GM19328 (cell line): Measurements from ENCODE around the gene RNF214.

Experiments
- ATAC-seq: cut with Tn5 transposase; IDR thresholded peaks from one replicate; pipeline ENCODE4 v1.9.1; 2021; ENCODE audit warnings: mild to moderate bottlenecking, moderate library complexity; ENCODE audit not compliant: unreplicated experiment

RNF214 gene

GRCh38 chr11:117279711-117280376 is 47.4 kb downstream of the RNF214 start:
- ATAC-seq = no peak

- ATAC-seq = no peak
These were observed 48.7 kb downstream of the RNF214 start for GRCh38 chr11:117281159-117281558.

GRCh38 chr11:117281869-117282268 is 49.4 kb downstream of the RNF214 start:
- no peak for ATAC-seq

GRCh38 chr11:117282956-117283355 is 50.5 kb downstream of the RNF214 start:
- no peak for ATAC-seq

- no peak for ATAC-seq
These were observed 51.6 kb downstream of the RNF214 start for GRCh38 chr11:117284053-117284452.

GRCh38 chr11:117286588-117286987 is 54.1 kb downstream of the RNF214 start:
- no peak for ATAC-seq

GRCh38 chr11:117287668-117288067 is 55.2 kb downstream of the RNF214 start:
- ATAC-seq = no peak

GRCh38 chr11:117289795-117290194 is 57.3 kb downstream of the RNF214 start:
- no peak for ATAC-seq

- no peak for ATAC-seq
These were observed 58.4 kb downstream of the RNF214 start, which contains the start of gene BACE1-AS for GRCh38 chr11:117290809-117291396. Gene BACE1-AS (plus strand): TSS chr11:117291346.

- no peak for ATAC-seq
These were observed 60.1 kb downstream of the RNF214 start for GRCh38 chr11:117292616-117293015.

- ATAC-seq = no peak
These were observed 63.1 kb downstream of the RNF214 start for GRCh38 chr11:117295438-117296137.

- ATAC-seq = no peak
These were observed 64.4 kb downstream of the RNF214 start for GRCh38 chr11:117296881-117297280.

- no peak for ATAC-seq
These were observed 65.7 kb downstream of the RNF214 start for GRCh38 chr11:117298195-117298594.

GRCh38 chr11:117299351-117300282 is 67.1 kb downstream of the RNF214 start:
- ATAC-seq = no peak

GRCh38 chr11:117300283-117300663 is 67.8 kb downstream of the RNF214 start:
- no peak for ATAC-seq

GRCh38 chr11:117300773-117301172 is 68.3 kb downstream of the RNF214 start:
- no peak for ATAC-seq

- ATAC-seq = no peak
These were observed 69.8 kb downstream of the RNF214 start for GRCh38 chr11:117302228-117302627.

- no peak for ATAC-seq
These were observed 70.6 kb downstream of the RNF214 start for GRCh38 chr11:117303101-117303500.

- ATAC-seq = no peak
These were observed 71.3 kb downstream of the RNF214 start for GRCh38 chr11:117303646-117304315.

- no peak for ATAC-seq
These were observed 72.7 kb downstream of the RNF214 start for GRCh38 chr11:117305145-117305544.
